Breast epithelium (tissue), 3 donors: Measurements from ENCODE around the gene HJV.

Experiments used
- CTCF ChIP-seq, 3 donors: fragments of 450-650 bp; IDR thresholded peaks; one replicate each; pipeline ENCODE4 v1.5.1; 2016 to 2017; ENCODE audit warnings: antibody characterized with exemption in 3 of 3, mild to moderate bottlenecking in 3 of 3, moderate library complexity in 3 of 3
- POLR2AphosphoS5 ChIP-seq, 3 donors: sonication (generic); formaldehyde crosslinking; IDR thresholded peaks; one replicate each; pipeline ENCODE4 v1.6.1; 2017; ENCODE audit warnings: antibody characterized with exemption in 3 of 3

- TF ChIP-seq CTCF (IDR thresholded peaks at IDR 0.05), result no peak
- TF ChIP-seq POLR2AphosphoS5 (IDR thresholded peaks at IDR 0.05), result no peak
These were observed 44.5 kb downstream of the HJV start for GRCh38 chr1:145977016-145977415.
